ENCODE data around the gene DLGAP1.
A peak's percentile ranks its signal among the peaks of the same experiment; 100 is the strongest.

DLGAP1 gene

GRCh38 chr18:3447068-3447894 is 1007.8 kb downstream of the DLGAP1 start (continued):
- TF ChIP-seq ZBTB44 (tag by site-specific recombination; IDR thresholded peaks at IDR 0.05) (no peak), ZNF157 (tag by site-specific recombination; IDR thresholded peaks at IDR 0.05) (no peak), ZNF449 (tag by site-specific recombination; IDR thresholded peaks at IDR 0.05) (peak; percentile 89), ZNF837 (tag by site-specific recombination; IDR thresholded peaks at IDR 0.05) (no peak), ZIC2 (tag by site-specific recombination; IDR thresholded peaks at IDR 0.05) (no peak), ZNF211 (tag by site-specific recombination; IDR thresholded peaks at IDR 0.05; ENCODE audit: low read depth) (no peak), ZNF488 (tag by site-specific recombination; IDR thresholded peaks at IDR 0.05) (no peak), ZNF544 (tag by site-specific recombination; IDR thresholded peaks at IDR 0.05) (no peak), ZBTB6 (tag by site-specific recombination; IDR thresholded peaks at IDR 0.05) (no peak), ZNF24 (tag by site-specific recombination; IDR thresholded peaks at IDR 0.05) (no peak), ZNF639 (tag by site-specific recombination; IDR thresholded peaks at IDR 0.05) (no peak), BCL11A (tag by site-specific recombination; IDR thresholded peaks at IDR 0.05; ENCODE audit: low read depth) (no peak), ZNF148 (tag by site-specific recombination; IDR thresholded peaks at IDR 0.05; ENCODE audit: borderline replicate concordance) (no peak), ZNF560 (tag by site-specific recombination; IDR thresholded peaks at IDR 0.05; ENCODE audit: borderline replicate concordance) (no peak), ZSCAN16 (tag by site-specific recombination; IDR thresholded peaks at IDR 0.05) (no peak), OSR2 (tag by site-specific recombination; IDR thresholded peaks at IDR 0.05) (no peak), INSM2 (tag by site-specific recombination; IDR thresholded peaks at IDR 0.05) (no peak), MZF1 (tag by site-specific recombination; IDR thresholded peaks at IDR 0.05; ENCODE audit: borderline replicate concordance) (no peak), ZNF175 (tag by site-specific recombination; IDR thresholded peaks at IDR 0.05) (no peak), ZFP37 (tag by site-specific recombination; IDR thresholded peaks at IDR 0.05) (no peak; the same call in 1 of the 2 replicates), ZNF335 (tag by site-specific recombination; conservative IDR thresholded peaks at IDR 0.05) (peak; percentile 63; the same call in 1 of the 2 replicates), ATF2 (tag by site-specific recombination; IDR thresholded peaks at IDR 0.05; ENCODE audit: low read depth) (no peak), ZNF747 (tag by site-specific recombination; IDR thresholded peaks at IDR 0.05) (no peak), SP3 (tag by site-specific recombination; IDR thresholded peaks at IDR 0.05) (no peak), ZNF169 (tag by site-specific recombination; IDR thresholded peaks at IDR 0.05) (no peak), ZBTB7A (tag by site-specific recombination; IDR thresholded peaks at IDR 0.05; ENCODE audit: low read depth) (no peak), ZNF37A (tag by site-specific recombination; IDR thresholded peaks at IDR 0.05) (no peak), ZNF366 (tag by site-specific recombination; conservative IDR thresholded peaks at IDR 0.05) (0 out of 2 replicates have a peak, but pooled peaks have one; percentile 43)
